Measurements from ENCODE around the gene ZNF408.

Gene ZNF408

DNA sequence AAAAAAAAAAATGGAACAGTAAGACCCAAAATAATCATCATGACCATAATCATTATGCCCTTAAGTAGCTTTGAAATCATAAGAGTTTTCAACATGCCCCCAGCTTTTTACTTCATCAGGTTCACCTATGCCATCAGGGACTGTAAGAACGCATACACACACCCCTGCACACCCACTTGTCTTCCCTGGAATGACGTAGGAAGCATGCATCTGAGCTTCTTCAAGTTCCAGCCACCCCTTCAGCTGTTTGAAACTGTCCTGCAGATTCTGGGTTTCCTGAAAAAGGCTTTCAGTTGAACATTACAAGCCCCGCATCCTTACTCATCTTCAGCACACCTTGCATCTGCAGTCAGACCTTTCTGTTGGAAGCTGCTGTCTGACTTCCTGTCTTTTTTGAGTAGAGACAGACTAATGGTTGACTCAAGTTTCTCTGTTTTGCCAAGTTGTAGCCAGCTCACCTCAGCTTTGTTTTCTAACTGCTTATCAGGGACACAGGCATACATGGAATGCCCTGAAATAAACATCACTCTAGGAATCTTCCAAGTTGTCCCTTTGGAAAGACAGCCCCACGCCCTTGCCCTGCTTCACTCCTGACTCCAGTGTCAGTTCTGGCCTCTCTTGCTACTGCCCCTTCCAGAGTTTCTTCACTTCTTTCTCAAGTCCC is 37.4 kb upstream of the ZNF408 start:
- H3K79me2 ChIP-seq (ENCODE audit: insufficient read depth, low read length), result no peaks in the 10 kb centered on the region
- H3K4me1 ChIP-seq (ENCODE audit: insufficient read depth, low read length, poor library complexity, severe bottlenecking), result peaks cover 20% of the 10 kb centered on the region
- no peaks in the 10 kb centered on the region for H3F3A ChIP-seq (ENCODE audit: low read depth)
- H4K20me1 ChIP-seq (ENCODE audit: insufficient read depth, low read length, poor library complexity, severe bottlenecking), result no peaks in the 10 kb centered on the region
- no peak overlapping the region for H2AFZ ChIP-seq (ENCODE audit: low read length)
- no peaks in the 10 kb centered on the region for H3K9me2 ChIP-seq (replicated peaks; ENCODE audit: low read depth, low read length)
- no peaks in the 10 kb centered on the region for H3K9me3 ChIP-seq (ENCODE audit: insufficient read depth, low read depth, low read length)
- no peak overlapping the region for H3K4me3 ChIP-seq (ENCODE audit: low read length, poor library complexity, severe bottlenecking)
- no peaks in the 10 kb centered on the region for H3K27me3 ChIP-seq (ENCODE audit: insufficient read depth, low read length, poor library complexity, severe bottlenecking)
- TF ChIP-seq EZH2phosphoT487 (IDR thresholded peaks at IDR 0.05; ENCODE audit: borderline replicate concordance), result no peak
- TF ChIP-seq, protein P1, sequence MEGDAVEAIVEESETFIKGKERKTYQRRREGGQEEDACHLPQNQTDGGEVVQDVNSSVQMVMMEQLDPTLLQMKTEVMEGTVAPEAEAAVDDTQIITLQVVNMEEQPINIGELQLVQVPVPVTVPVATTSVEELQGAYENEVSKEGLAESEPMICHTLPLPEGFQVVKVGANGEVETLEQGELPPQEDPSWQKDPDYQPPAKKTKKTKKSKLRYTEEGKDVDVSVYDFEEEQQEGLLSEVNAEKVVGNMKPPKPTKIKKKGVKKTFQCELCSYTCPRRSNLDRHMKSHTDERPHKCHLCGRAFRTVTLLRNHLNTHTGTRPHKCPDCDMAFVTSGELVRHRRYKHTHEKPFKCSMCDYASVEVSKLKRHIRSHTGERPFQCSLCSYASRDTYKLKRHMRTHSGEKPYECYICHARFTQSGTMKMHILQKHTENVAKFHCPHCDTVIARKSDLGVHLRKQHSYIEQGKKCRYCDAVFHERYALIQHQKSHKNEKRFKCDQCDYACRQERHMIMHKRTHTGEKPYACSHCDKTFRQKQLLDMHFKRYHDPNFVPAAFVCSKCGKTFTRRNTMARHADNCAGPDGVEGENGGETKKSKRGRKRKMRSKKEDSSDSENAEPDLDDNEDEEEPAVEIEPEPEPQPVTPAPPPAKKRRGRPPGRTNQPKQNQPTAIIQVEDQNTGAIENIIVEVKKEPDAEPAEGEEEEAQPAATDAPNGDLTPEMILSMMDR (conservative IDR thresholded peaks at IDR 0.05; ENCODE audit: low read length), result no peak
- no peak overlapping the region for H3K4me2 ChIP-seq (ENCODE audit: low read depth, low read length, poor library complexity, severe bottlenecking)
- peaks cover 61% of the 10 kb centered on the region; the same call in 1 of the 2 replicates for H3K36me3 ChIP-seq (ENCODE audit: insufficient read depth, low read length)
- H3K9ac ChIP-seq (ENCODE audit: low read depth, low read length, poor library complexity, severe bottlenecking), result no peak overlapping the region

DNA sequence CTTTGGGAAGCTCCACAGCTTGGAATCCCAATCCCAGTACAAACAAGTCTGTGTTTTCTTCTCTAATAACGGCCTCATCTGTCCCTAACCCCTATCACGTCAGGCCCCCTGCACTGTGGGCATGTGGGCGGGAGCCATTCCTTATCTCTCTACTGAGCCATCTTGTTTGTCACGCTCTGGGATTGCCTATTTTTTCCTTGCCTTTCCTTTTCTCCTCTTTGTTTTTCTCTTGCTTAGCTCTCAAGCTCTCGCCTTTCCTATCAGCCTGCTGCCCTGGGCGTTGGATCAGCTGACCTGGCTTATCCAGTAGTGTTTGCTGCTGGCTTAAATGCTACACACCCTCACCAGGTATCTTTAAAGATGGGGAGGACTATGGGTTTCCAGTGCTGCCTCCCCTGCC is 36.2 kb upstream of the ZNF408 start:
- no peaks in the 10 kb centered on the region for H4K20me1 ChIP-seq (ENCODE audit: insufficient read depth, low read length, poor library complexity, severe bottlenecking)
- H3K9me3 ChIP-seq (ENCODE audit: insufficient read depth, low read depth, low read length), result no peaks in the 10 kb centered on the region
- no peak overlapping the region for H3K4me3 ChIP-seq (ENCODE audit: low read length, poor library complexity, severe bottlenecking)
- TF ChIP-seq, protein P1 (conservative IDR thresholded peaks at IDR 0.05; ENCODE audit: low read length), result no peak
- TF ChIP-seq EZH2phosphoT487 (IDR thresholded peaks at IDR 0.05; ENCODE audit: borderline replicate concordance), result no peak
- H3K79me2 ChIP-seq (ENCODE audit: insufficient read depth, low read length), result no peaks in the 10 kb centered on the region
- H3K9me2 ChIP-seq (replicated peaks; ENCODE audit: low read depth, low read length), result no peaks in the 10 kb centered on the region
- no peaks in the 10 kb centered on the region for H3F3A ChIP-seq (ENCODE audit: low read depth)
- H3K4me1 ChIP-seq (ENCODE audit: insufficient read depth, low read length, poor library complexity, severe bottlenecking), result peaks cover 23% of the 10 kb centered on the region
- no peak overlapping the region for H2AFZ ChIP-seq (ENCODE audit: low read length)
- no peak overlapping the region for H3K4me2 ChIP-seq (ENCODE audit: low read depth, low read length, poor library complexity, severe bottlenecking)
- no peaks in the 10 kb centered on the region for H3K27me3 ChIP-seq (ENCODE audit: insufficient read depth, low read length, poor library complexity, severe bottlenecking)
- peaks cover 61% of the 10 kb centered on the region; the same call in 1 of the 2 replicates for H3K36me3 ChIP-seq (ENCODE audit: insufficient read depth, low read length)
- H3K9ac ChIP-seq (ENCODE audit: low read depth, low read length, poor library complexity, severe bottlenecking), result no peak overlapping the region

DNA sequence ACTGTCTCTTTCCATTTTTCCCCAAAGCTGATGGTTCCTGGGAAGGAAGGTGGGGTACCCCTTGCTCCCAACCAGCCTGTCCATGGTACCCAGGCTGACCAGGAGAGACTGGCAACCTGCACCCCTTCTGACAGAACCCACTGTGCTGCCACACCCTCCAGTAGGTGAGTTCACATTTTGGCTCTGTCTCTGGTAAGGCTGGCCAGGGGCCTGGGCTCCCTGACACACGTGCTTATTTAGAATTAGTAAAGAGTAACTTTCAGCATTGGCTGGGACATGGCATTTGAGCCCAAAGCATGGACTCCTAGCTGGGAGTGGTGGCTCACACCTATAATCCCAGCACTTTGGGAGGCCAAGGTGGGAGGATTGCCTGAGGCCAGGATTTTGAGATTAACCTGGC is 35.5 kb upstream of the ZNF408 start:
- no peaks in the 10 kb centered on the region for H3K9me3 ChIP-seq (ENCODE audit: insufficient read depth, low read depth, low read length)
- no peaks in the 10 kb centered on the region for H3K27me3 ChIP-seq (ENCODE audit: insufficient read depth, low read length, poor library complexity, severe bottlenecking)
- no peaks in the 10 kb centered on the region for H4K20me1 ChIP-seq (ENCODE audit: insufficient read depth, low read length, poor library complexity, severe bottlenecking)
- no peak overlapping the region for H2AFZ ChIP-seq (ENCODE audit: low read length)
- H3K36me3 ChIP-seq (ENCODE audit: insufficient read depth, low read length), result peaks cover 56% of the 10 kb centered on the region; the same call in 1 of the 2 replicates
- peaks cover 1% of the 10 kb centered on the region for H3F3A ChIP-seq (ENCODE audit: low read depth)
- TF ChIP-seq EZH2phosphoT487 (IDR thresholded peaks at IDR 0.05; ENCODE audit: borderline replicate concordance), result no peak
- TF ChIP-seq, protein P1 (conservative IDR thresholded peaks at IDR 0.05; ENCODE audit: low read length), result no peak
- H3K4me1 ChIP-seq (ENCODE audit: insufficient read depth, low read length, poor library complexity, severe bottlenecking), result peaks cover 30% of the 10 kb centered on the region
- H3K79me2 ChIP-seq (ENCODE audit: insufficient read depth, low read length), result no peaks in the 10 kb centered on the region
- H3K9ac ChIP-seq (ENCODE audit: low read depth, low read length, poor library complexity, severe bottlenecking), result no peak overlapping the region
- no peak overlapping the region for H3K4me2 ChIP-seq (ENCODE audit: low read depth, low read length, poor library complexity, severe bottlenecking)
- H3K9me2 ChIP-seq (replicated peaks; ENCODE audit: low read depth, low read length), result no peaks in the 10 kb centered on the region
- H3K4me3 ChIP-seq (ENCODE audit: low read length, poor library complexity, severe bottlenecking), result no peak overlapping the region
